ENCODE measurements around the gene BCAR3. TPM values are rescaled to one million over a fixed set of nuclear protein-coding genes. Genes with fewer than 3 reads are reported as not detected.

BCAR3 gene
- total RNA-seq, 1 experiment from 2014 or later, result 9.3 TPM

GRCh38 chr1:93687542-93687941, 5.9 kb upstream of the BCAR3 start:
- no peak for TF ChIP-seq CTCF (IDR thresholded peaks at IDR 0.05; ENCODE audit: insufficient read depth in 1 of 2, low read depth in 1 of 2, low read length in 1 of 2, severe bottlenecking in 1 of 2, unreplicated experiment in 1 of 2)
- Mint-ChIP-seq H3K27me3 (ENCODE audit: insufficient read depth, unreplicated experiment) (no peaks in the 10 kb centered on the region), H3K36me3 (ENCODE audit: insufficient read depth, unreplicated experiment) (no peaks in the 10 kb centered on the region), H3K4me1 (ENCODE audit: low read depth, unreplicated experiment) (no peaks in the 10 kb centered on the region), H3K9me3 (ENCODE audit: unreplicated experiment) (no peaks in the 10 kb centered on the region), H3K27ac (ENCODE audit: unreplicated experiment) (no peak overlapping the region), H3K4me3 (ENCODE audit: unreplicated experiment) (no peak overlapping the region)
- ChIA-PET POLR2A (no interaction called here), CTCF (interaction anchor here (1.1 kb wide), 1 partner anchor 58 kb away, joined by 3 read pairs; no protein-coding TSS in a partner anchor)
- Histone ChIP-seq H3K4me3 (ENCODE audit: low read depth, low read length) (no peak overlapping the region), H3K36me3 (ENCODE audit: control insufficient read depth, insufficient read depth, low read length) (no peaks in the 10 kb centered on the region), H3K4me1 (no peaks in the 10 kb centered on the region), H3K27me3 (replicated peaks; ENCODE audit: control insufficient read depth, insufficient read depth, low read length) (no peaks in the 10 kb centered on the region), H3K9me3 (no peaks in the 10 kb centered on the region)
- intact Hi-C loops (cut with micrococcal nuclease; ENCODE audit: unreplicated experiment), result no loop called here
- no TSS peak for BruUV-seq (replicated peaks)
- no peak for DNase-seq

DNA sequence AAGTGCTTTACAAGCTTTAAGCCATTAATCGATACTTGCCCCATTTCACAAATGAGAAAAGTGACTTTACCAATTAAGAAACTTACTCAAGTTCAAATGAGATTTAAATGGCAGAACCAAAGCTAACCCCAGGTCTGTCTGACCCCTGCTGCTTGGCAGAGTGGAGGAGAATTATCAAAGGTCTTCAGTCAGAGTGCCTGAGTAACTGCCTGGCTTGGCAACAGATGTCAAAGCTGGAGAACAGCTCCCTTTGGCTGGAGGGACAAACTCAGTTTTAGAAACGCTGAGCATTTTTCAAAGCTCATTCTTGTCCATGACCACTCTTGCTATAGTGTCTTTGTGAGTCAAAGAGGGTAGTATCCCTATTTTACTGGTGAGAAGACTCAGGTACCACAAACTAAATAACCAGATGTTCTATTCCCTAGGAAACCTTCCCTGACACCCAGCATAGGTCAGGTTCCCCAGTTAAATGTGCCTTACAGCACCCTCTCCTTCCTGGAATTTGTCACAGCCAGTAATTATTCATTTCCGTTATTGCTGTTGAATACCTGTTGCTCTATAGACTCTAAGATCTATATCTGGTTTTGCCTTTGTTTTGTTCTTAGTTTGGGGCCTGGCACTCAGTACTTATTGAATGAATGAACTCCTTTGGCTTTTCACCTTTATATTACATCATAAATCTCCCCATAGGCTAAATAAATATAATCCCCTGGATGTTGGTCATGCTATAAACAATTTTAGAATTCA, 5.0 kb upstream of the BCAR3 start:
- no peaks in the 10 kb centered on the region for H3K36me3 ChIP-seq (ENCODE audit: control insufficient read depth, insufficient read depth, low read length)
- POLR2A ChIA-PET, result no interaction called here
- H3K9me3 ChIP-seq, result no peaks in the 10 kb centered on the region
- CTCF ChIA-PET, result no interaction called here
- intact Hi-C loops (cut with micrococcal nuclease; ENCODE audit: unreplicated experiment), result no loop called here
- no peak for DNase-seq
- H3K27me3 ChIP-seq (replicated peaks; ENCODE audit: control insufficient read depth, insufficient read depth, low read length), result no peaks in the 10 kb centered on the region
- Mint-ChIP-seq H3K4me1 (ENCODE audit: low read depth, unreplicated experiment) (no peaks in the 10 kb centered on the region), H3K36me3 (ENCODE audit: insufficient read depth, unreplicated experiment) (no peaks in the 10 kb centered on the region), H3K4me3 (ENCODE audit: unreplicated experiment) (no peak overlapping the region), H3K27me3 (ENCODE audit: insufficient read depth, unreplicated experiment) (no peaks in the 10 kb centered on the region), H3K27ac (ENCODE audit: unreplicated experiment) (no peak overlapping the region), H3K9me3 (ENCODE audit: unreplicated experiment) (no peaks in the 10 kb centered on the region)
- H3K4me1 ChIP-seq, result no peaks in the 10 kb centered on the region
- BruUV-seq (replicated peaks), result no TSS peak
- no peak for TF ChIP-seq CTCF (IDR thresholded peaks at IDR 0.05; ENCODE audit: insufficient read depth in 1 of 2, low read depth in 1 of 2, low read length in 1 of 2, severe bottlenecking in 1 of 2, unreplicated experiment in 1 of 2)
- H3K4me3 ChIP-seq (ENCODE audit: low read depth, low read length), result no peak overlapping the region

- no peak overlapping the region for H3K4me3 ChIP-seq (ENCODE audit: low read depth, low read length)
- Mint-ChIP-seq H3K4me3 (ENCODE audit: unreplicated experiment) (no peak overlapping the region), H3K27ac (ENCODE audit: unreplicated experiment) (no peak overlapping the region), H3K9me3 (ENCODE audit: unreplicated experiment) (no peaks in the 10 kb centered on the region), H3K36me3 (ENCODE audit: insufficient read depth, unreplicated experiment) (no peaks in the 10 kb centered on the region), H3K4me1 (ENCODE audit: low read depth, unreplicated experiment) (peaks cover under 1% of the 10 kb centered on the region), H3K27me3 (ENCODE audit: insufficient read depth, unreplicated experiment) (no peaks in the 10 kb centered on the region)
- BruUV-seq (replicated peaks), result no TSS peak
- ChIA-PET CTCF (no interaction called here), POLR2A (no interaction called here)
- H3K36me3 ChIP-seq (ENCODE audit: control insufficient read depth, insufficient read depth, low read length), result no peaks in the 10 kb centered on the region
- no peak for DNase-seq
- intact Hi-C loops (cut with micrococcal nuclease; ENCODE audit: unreplicated experiment), result no loop called here
- H3K27me3 ChIP-seq (replicated peaks; ENCODE audit: control insufficient read depth, insufficient read depth, low read length), result no peaks in the 10 kb centered on the region
- H3K4me1 ChIP-seq, result no peaks in the 10 kb centered on the region
- H3K9me3 ChIP-seq, result no peaks in the 10 kb centered on the region
- TF ChIP-seq CTCF (IDR thresholded peaks at IDR 0.05; ENCODE audit: insufficient read depth in 1 of 2, low read depth in 1 of 2, low read length in 1 of 2, severe bottlenecking in 1 of 2, unreplicated experiment in 1 of 2), result no peak
Measured at GRCh38 chr1:93685918-93686317, 4.3 kb upstream of the BCAR3 start.

Measured in Caco-2 (cell line).